IPS-18a (cell line): ENCODE results near the gene TCTN2.

Experiments used
- H3K27ac ChIP-seq: one replicate; pipeline ENCODE4 v1.5.1; 2013; ENCODE audit warnings: low read length
- H3K27me3 ChIP-seq: one replicate; pipeline ENCODE4 v1.6.1; 2013; ENCODE audit warnings: mild to moderate bottlenecking, low read length; ENCODE audit not compliant: control insufficient read depth, insufficient read depth
- H3K36me3 ChIP-seq: one replicate; pipeline ENCODE4 v1.6.1; 2013; ENCODE audit warnings: low read depth, low read length; ENCODE audit not compliant: control insufficient read depth
- H3K4me1 ChIP-seq: one replicate; pipeline ENCODE4 v1.6.1; 2013; ENCODE audit warnings: low read depth, low read length; ENCODE audit not compliant: control insufficient read depth
- H3K4me3 ChIP-seq: one replicate; pipeline ENCODE4 v1.5.1; 2013; ENCODE audit warnings: low read length
- H3K9ac ChIP-seq: one replicate; pipeline ENCODE4 v1.6.1; 2013; ENCODE audit warnings: mild to moderate bottlenecking, low read length, moderate library complexity
- H3K9me3 ChIP-seq: one replicate; pipeline ENCODE4 v1.6.1; 2013; ENCODE audit warnings: low read depth, low read length; ENCODE audit not compliant: control insufficient read depth

The TCTN2 gene

GRCh38 chr12:123721245-123721644, 50.3 kb downstream of the TCTN2 start:
- no peaks in the 10 kb centered on the region for H3K4me1 ChIP-seq
- H3K36me3 ChIP-seq: peaks cover 55% of the 10 kb centered on the region

GRCh38 chr12:123723011-123723410, 52.1 kb downstream of the TCTN2 start:
- Histone ChIP-seq H3K27ac (no peak overlapping the region), H3K4me1 (no peaks in the 10 kb centered on the region), H3K27me3 (no peaks in the 10 kb centered on the region), H3K4me3 (no peak overlapping the region), H3K9me3 (no peaks in the 10 kb centered on the region), H3K36me3 (peaks cover 72% of the 10 kb centered on the region), H3K9ac (no peak overlapping the region)

More at GRCh38 chr12:123721245-123721644, 50.3 kb downstream of the TCTN2 start:
- H3K27ac ChIP-seq: no peak overlapping the region
- H3K9ac ChIP-seq: no peak overlapping the region
- H3K9me3 ChIP-seq: no peaks in the 10 kb centered on the region
- no peak overlapping the region for H3K4me3 ChIP-seq
- no peaks in the 10 kb centered on the region for H3K27me3 ChIP-seq

DNA sequence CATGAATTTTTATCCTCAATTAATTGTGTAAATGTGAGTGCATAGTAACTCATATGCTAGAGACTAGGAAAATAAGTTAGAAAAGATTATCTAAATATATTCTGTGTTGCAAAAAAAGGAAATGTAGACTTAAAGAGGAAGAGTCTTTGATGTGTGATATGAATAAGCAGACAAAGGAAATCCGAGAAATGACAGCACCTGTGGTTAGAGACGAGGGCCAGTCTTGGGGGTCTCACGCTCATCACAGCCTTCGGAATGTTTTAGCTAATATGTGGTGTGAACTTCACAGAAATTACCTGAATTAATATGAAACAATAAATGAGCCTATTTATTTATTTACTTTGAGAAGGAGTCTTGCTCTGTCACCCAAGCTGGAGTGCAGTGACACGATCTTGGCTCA, 52.9 kb downstream of the TCTN2 start:
- Histone ChIP-seq H3K9ac (no peak overlapping the region), H3K36me3 (peaks cover 79% of the 10 kb centered on the region), H3K27ac (no peak overlapping the region), H3K4me1 (no peaks in the 10 kb centered on the region), H3K4me3 (no peak overlapping the region), H3K27me3 (no peaks in the 10 kb centered on the region), H3K9me3 (no peaks in the 10 kb centered on the region)

GRCh38 chr12:123726244-123726643, 55.3 kb downstream of the TCTN2 start:
- H3K27me3 ChIP-seq: no peaks in the 10 kb centered on the region
- H3K9ac ChIP-seq: no peak overlapping the region
- peaks cover 78% of the 10 kb centered on the region for H3K36me3 ChIP-seq
- H3K27ac ChIP-seq: no peak overlapping the region
- H3K4me1 ChIP-seq: no peaks in the 10 kb centered on the region
- H3K4me3 ChIP-seq: no peak overlapping the region
- no peaks in the 10 kb centered on the region for H3K9me3 ChIP-seq

GRCh38 chr12:123726962-123727361, 56.0 kb downstream of the TCTN2 start:
- no peak overlapping the region for H3K9ac ChIP-seq
- peaks cover 80% of the 10 kb centered on the region for H3K36me3 ChIP-seq
- H3K4me3 ChIP-seq: no peak overlapping the region
- H3K27me3 ChIP-seq: no peaks in the 10 kb centered on the region
- H3K9me3 ChIP-seq: no peaks in the 10 kb centered on the region
- no peaks in the 10 kb centered on the region for H3K4me1 ChIP-seq
- H3K27ac ChIP-seq: no peak overlapping the region

DNA sequence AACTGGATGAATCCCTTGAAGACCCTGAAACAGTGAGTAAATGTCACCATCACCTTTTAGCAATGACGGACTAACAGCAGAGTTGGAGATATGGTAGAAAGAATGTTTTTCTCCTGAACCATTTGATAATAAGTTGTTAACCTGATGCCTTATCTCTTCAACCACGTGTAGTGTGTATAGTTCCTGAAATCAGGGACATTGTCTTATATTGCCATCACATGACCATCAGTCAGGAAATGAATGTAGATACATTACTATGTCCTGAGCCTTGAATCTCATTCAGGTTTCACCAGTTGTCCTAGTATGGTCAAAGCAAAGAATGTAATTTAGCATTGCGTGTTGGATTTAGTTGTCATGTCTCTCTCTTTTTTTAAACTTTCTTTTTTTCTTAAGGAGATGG, 57.0 kb downstream of the TCTN2 start:
- Histone ChIP-seq H3K9ac (no peak overlapping the region), H3K27me3 (no peaks in the 10 kb centered on the region), H3K27ac (no peak overlapping the region), H3K4me3 (no peak overlapping the region), H3K4me1 (no peaks in the 10 kb centered on the region), H3K9me3 (no peaks in the 10 kb centered on the region), H3K36me3 (peaks cover 77% of the 10 kb centered on the region)

DNA sequence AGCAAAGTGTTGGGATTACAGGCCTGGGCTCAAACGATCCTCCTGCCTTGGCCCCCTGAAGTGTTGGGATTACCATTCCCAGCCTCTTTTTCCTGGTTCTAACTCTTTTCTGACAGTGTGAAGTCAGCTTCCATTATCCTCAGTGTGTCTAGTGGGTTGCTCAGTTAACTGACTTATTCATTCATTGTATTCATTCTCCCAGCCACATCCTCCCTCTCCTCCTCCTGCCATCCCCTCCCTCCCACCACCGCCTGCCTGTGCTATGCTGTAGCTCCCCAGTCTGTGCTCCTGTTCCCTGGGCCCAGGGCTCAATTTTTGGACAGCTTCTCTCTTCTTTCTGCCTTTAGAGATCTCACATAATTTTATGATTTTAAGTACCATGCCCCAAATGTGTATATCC, 60.7 kb downstream of the TCTN2 start:
- H3K9ac ChIP-seq: no peak overlapping the region

GRCh38 chr12:123732251-123732650, 61.3 kb downstream of the TCTN2 start:
- no peak overlapping the region for H3K27ac ChIP-seq
- no peaks in the 10 kb centered on the region for H3K27me3 ChIP-seq
- no peak overlapping the region for H3K4me3 ChIP-seq
- H3K9ac ChIP-seq: no peak overlapping the region
- no peaks in the 10 kb centered on the region for H3K9me3 ChIP-seq
- H3K36me3 ChIP-seq: peaks cover 84% of the 10 kb centered on the region
- H3K4me1 ChIP-seq: no peaks in the 10 kb centered on the region

More for the DNA sequence above, 60.7 kb downstream of the TCTN2 start:
- no peaks in the 10 kb centered on the region for H3K27me3 ChIP-seq
- H3K4me3 ChIP-seq: no peak overlapping the region
- no peak overlapping the region for H3K27ac ChIP-seq
- no peaks in the 10 kb centered on the region for H3K9me3 ChIP-seq
- H3K36me3 ChIP-seq: peaks cover 84% of the 10 kb centered on the region
- H3K4me1 ChIP-seq: no peaks in the 10 kb centered on the region

- no peak overlapping the region for H3K27ac ChIP-seq
- peaks cover 78% of the 10 kb centered on the region for H3K36me3 ChIP-seq
- no peak overlapping the region for H3K9ac ChIP-seq
Observed at GRCh38 chr12:123733229-123733628, 62.3 kb downstream of the TCTN2 start.

DNA sequence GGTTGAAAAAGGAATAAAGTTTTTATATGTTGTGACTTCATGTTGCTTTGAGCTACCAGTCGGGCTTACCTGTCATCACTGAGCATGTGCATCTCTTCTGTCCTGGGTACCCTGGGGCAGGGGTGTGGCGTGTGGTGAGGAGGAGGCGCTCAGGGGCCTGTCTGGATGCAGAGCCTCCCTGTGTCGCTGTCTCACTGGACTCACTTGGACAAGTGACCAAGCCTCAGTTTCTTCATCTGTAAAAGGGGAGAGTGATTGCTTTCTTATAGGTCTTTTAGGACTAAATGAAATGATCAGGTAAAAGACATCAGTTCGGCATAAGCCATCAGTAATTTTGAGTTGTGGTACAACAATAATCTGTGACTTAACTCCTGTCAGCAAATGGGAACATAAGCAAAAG, 63.4 kb downstream of the TCTN2 start:
- Histone ChIP-seq H3K27ac (no peak overlapping the region), H3K36me3 (peaks cover 78% of the 10 kb centered on the region), H3K4me3 (no peak overlapping the region), H3K9ac (no peak overlapping the region), H3K27me3 (no peaks in the 10 kb centered on the region), H3K4me1 (no peaks in the 10 kb centered on the region), H3K9me3 (no peaks in the 10 kb centered on the region)

More at GRCh38 chr12:123733229-123733628, 62.3 kb downstream of the TCTN2 start:
- no peak overlapping the region for H3K4me3 ChIP-seq
- no peaks in the 10 kb centered on the region for H3K9me3 ChIP-seq
- H3K4me1 ChIP-seq: no peaks in the 10 kb centered on the region
- no peaks in the 10 kb centered on the region for H3K27me3 ChIP-seq

GRCh38 chr12:123741937-123742572, 71.1 kb downstream of the TCTN2 start:
- Histone ChIP-seq H3K9ac (no peak overlapping the region), H3K4me1 (no peaks in the 10 kb centered on the region), H3K27ac (no peak overlapping the region), H3K9me3 (no peaks in the 10 kb centered on the region), H3K27me3 (no peaks in the 10 kb centered on the region), H3K36me3 (peaks cover 76% of the 10 kb centered on the region), H3K4me3 (no peak overlapping the region)

DNA sequence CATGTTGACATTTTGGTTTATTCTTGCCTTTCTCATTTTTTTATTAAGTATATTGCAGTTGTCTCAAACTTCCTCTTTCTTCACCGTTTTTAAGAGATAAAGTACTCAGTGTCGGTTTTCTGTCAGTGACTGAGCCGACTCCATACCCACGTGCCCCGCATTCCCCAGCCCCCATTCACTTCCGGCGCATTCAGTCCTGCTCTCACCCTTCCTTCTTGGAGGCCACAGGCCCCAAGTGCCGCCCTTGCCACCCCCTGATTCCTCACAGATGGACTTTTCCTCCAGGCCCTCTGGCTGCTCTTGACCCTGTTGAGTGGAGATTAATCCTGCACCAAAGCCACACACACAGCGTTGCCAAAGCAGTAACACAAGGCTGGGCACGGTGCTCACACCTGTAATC, 72.1 kb downstream of the TCTN2 start:
- no peaks in the 10 kb centered on the region for H3K9me3 ChIP-seq
- H3K36me3 ChIP-seq: peaks cover 79% of the 10 kb centered on the region
- H3K4me3 ChIP-seq: no peak overlapping the region
- no peaks in the 10 kb centered on the region for H3K4me1 ChIP-seq
- no peak overlapping the region for H3K9ac ChIP-seq
- no peaks in the 10 kb centered on the region for H3K27me3 ChIP-seq
- no peak overlapping the region for H3K27ac ChIP-seq
